T-cell (primary cell): ENCODE data around the gene RAD9A. TPM values are rescaled to one million over a fixed set of nuclear protein-coding genes. Genes with fewer than 3 reads are reported as not detected.
A peak's percentile ranks its signal among the peaks of the same experiment; 100 is the strongest.

ENCODE experiments used
- ATAC-seq, 4 experiments: fragments of 200-7000 bp in 3 of 4; fragments of 150-1000 bp in 1 of 4; cut with Tn5 transposase; replicated peaks in 1 of 4; 1 replicate in 3 of 4; 2 replicates in 1 of 4; pipeline ENCODE4 v1.10.0; 2021; ENCODE audit warnings: moderate library complexity in 3 of 4, mild to moderate bottlenecking in 2 of 4, moderate number of reproducible peaks in 1 of 4
- CTCF ChIA-PET, 2 donors: fragments of 300-600 bp; sonication (Branson Sonifier 250); formaldehyde crosslinking; loops; one replicate each; lab custom pipeline; 2022; ENCODE audit warnings: antibody characterized with exemption in 2 of 2; lab: Charles Lee
- POLR2A ChIA-PET, 2 donors: fragments of 300-600 bp; sonication (Branson Sonifier 250); formaldehyde crosslinking; loops; one replicate each; lab custom pipeline; 2022; ENCODE audit warnings: antibody characterized with exemption in 2 of 2; lab: Charles Lee
- DNase-seq, 35 experiments: peaks; one replicate each; pipeline versions ENCODE4 v3.0.0 to v3.0.0-alpha.2; 2013 to 2023
- H3K27ac ChIP-seq: one replicate; pipeline ENCODE4 v1.5.1; 2013; ENCODE audit warnings: low read length
- H3K27me3 ChIP-seq, 2 experiments: replicated peaks in 1 of 2; 1 replicate in 1 of 2; 2 replicates in 1 of 2; pipeline versions ENCODE4 v1.6.1 to v1.7.0; 2013; ENCODE audit warnings: low read length in 1 of 2, mixed read lengths in 1 of 2; ENCODE audit not compliant: control insufficient read depth in 2 of 2, insufficient read depth in 2 of 2; ENCODE audit errors: extremely low read depth in 1 of 2
- H3K36me3 ChIP-seq, 2 donors: 1 replicate in 1 of 2; 2 replicates in 1 of 2; pipeline versions ENCODE4 v1.6.1 to v1.7.0; 2013; ENCODE audit warnings: low read length in 1 of 2; ENCODE audit not compliant: control insufficient read depth in 2 of 2, insufficient read depth in 1 of 2; ENCODE audit errors: extremely low read depth in 1 of 2
- H3K4me1 ChIP-seq, 2 experiments: 1 replicate in 1 of 2; 2 replicates in 1 of 2; pipeline versions ENCODE4 v1.6.1 to v1.7.0; 2013; ENCODE audit warnings: low read length in 2 of 2, mixed read lengths in 1 of 2; ENCODE audit not compliant: insufficient read depth in 2 of 2, control insufficient read depth in 1 of 2; ENCODE audit errors: extremely low read depth in 1 of 2
- H3K4me3 ChIP-seq, 2 donors: 1 replicate in 1 of 2; 2 replicates in 1 of 2; pipeline versions ENCODE4 v1.5.1 to v1.7.0; 2013; ENCODE audit warnings: mild to moderate bottlenecking in 2 of 2, low read length in 1 of 2, moderate library complexity in 1 of 2; ENCODE audit not compliant: control insufficient read depth in 1 of 2; ENCODE audit errors: extremely low read depth in 1 of 2
- H3K9me3 ChIP-seq: 2 replicates; pipeline ENCODE4 v1.7.0; 2013
- H3K27ac Mint-ChIP-seq, 2 donors: one replicate each; pipeline ENCODE4 v1.8.0; 2020 to 2021; ENCODE audit warnings: mild to moderate bottlenecking in 2 of 2, mixed read lengths in 2 of 2
- H3K27me3 Mint-ChIP-seq, 2 donors: one replicate each; pipeline ENCODE4 v1.8.0; 2021 to 2022; ENCODE audit warnings: mixed read lengths in 2 of 2
- H3K36me3 Mint-ChIP-seq: one replicate; pipeline ENCODE4 v1.8.0; 2021; ENCODE audit warnings: mixed read lengths
- H3K4me1 Mint-ChIP-seq, 3 donors: one replicate each; pipeline ENCODE4 v1.8.0; 2020 to 2022; ENCODE audit warnings: mixed read lengths in 3 of 3, mild to moderate bottlenecking in 1 of 3
- H3K4me3 Mint-ChIP-seq, 3 donors: one replicate each; pipeline ENCODE4 v1.8.0; 2020 to 2022; ENCODE audit warnings: mild to moderate bottlenecking in 3 of 3, mixed read lengths in 3 of 3, moderate library complexity in 3 of 3
- H3K9me3 Mint-ChIP-seq, 3 donors: one replicate each; pipeline ENCODE4 v1.8.0; 2020 to 2022; ENCODE audit warnings: mixed read lengths in 3 of 3
- WGBS: methylation state at CpG from one replicate; pipeline ENCODE4 v1.1.5; 2013; ENCODE audit warnings: missing lambda C conversion rate; ENCODE audit not compliant: insufficient coverage; 5-methylcytosine and 5-hydroxymethylcytosine counted together
- total RNA-seq, 35 experiments: library from RNA in 6 of 35; stranded (reverse) in 6 of 35; fragments of 120-200 nt in 1 of 35; gene quantifications; one replicate each; pipeline versions ENCODE4 v1.2.1 to v1.2.4 and lab custom pipeline; 2013 to 2026

Gene RAD9A
- total RNA-seq, 5 donors from 2014 or later (not counting 1 experiment from before 2014, with no cell fraction given) = 34.9 to 63.8 (median 56.2) TPM

- no peaks in the 10 kb centered on the region for H3K9me3 Mint-ChIP-seq
- no peak overlapping the region for H3K4me3 ChIP-seq
- H3K36me3 Mint-ChIP-seq = peaks cover 5% of the 10 kb centered on the region
- DNase-seq (no peak), ATAC-seq (no peak)
- no peaks in the 10 kb centered on the region for H3K36me3 ChIP-seq
- peaks cover 4 to 84% of the 10 kb centered on the region in 2 experiments for H3K4me1 ChIP-seq
- peak overlapping the region; percentile 62 to 76 for H3K27ac Mint-ChIP-seq
- H3K9me3 ChIP-seq = no peaks in the 10 kb centered on the region
- H3K27me3 ChIP-seq = peaks cover 0 to 4% of the 10 kb centered on the region in 2 experiments
- peak overlapping the region; percentile 20 for H3K27ac ChIP-seq
- peaks cover 67 to 84% (median 72%) of the 10 kb centered on the region in 3 donors for H3K4me1 Mint-ChIP-seq
- no CpG with 5 or more reads among the region's 8 CpGs for whole genome bisulfite sequencing
- no peak overlapping the region for H3K4me3 Mint-ChIP-seq
- H3K27me3 Mint-ChIP-seq = peaks cover 3 to 9% of the 10 kb centered on the region in 2 donors
- ChIA-PET CTCF (no interaction called here), POLR2A (no interaction called here)
These were observed 25.2 kb upstream of the RAD9A start for GRCh38 chr11:67366546-67366945.

GRCh38 chr11:67366961-67367760 lies 24.6 kb upstream of the RAD9A start:
- ATAC-seq = no peak
- Histone ChIP-seq H3K36me3 (no peaks in the 10 kb centered on the region), H3K4me1 (peaks cover 4 to 90% of the 10 kb centered on the region in 2 experiments), H3K4me3 (no peak overlapping the region), H3K9me3 (no peaks in the 10 kb centered on the region), H3K27me3 (peaks cover 0 to 11% of the 10 kb centered on the region in 2 experiments), H3K27ac (peak overlapping the region; percentile 20)
- WGBS = 79% methylated on average over 14 of the region's 25 CpGs
- H3K4me1 Mint-ChIP-seq = peaks cover 72 to 88% (median 77%) of the 10 kb centered on the region in 3 donors
- ChIA-PET POLR2A (no interaction called here), CTCF (interaction anchor here in 1 of 2 donors (0.8 to 1.8 kb wide), 2 partner anchors 15 to 16 kb away, joined by 3 to 5 read pairs; no protein-coding TSS in a partner anchor)
- H3K27me3 Mint-ChIP-seq = peaks cover 3 to 12% of the 10 kb centered on the region in 2 donors
- no peaks in the 10 kb centered on the region for H3K9me3 Mint-ChIP-seq
- H3K36me3 Mint-ChIP-seq = peaks cover 5% of the 10 kb centered on the region
- DNase-seq = no peak
- H3K27ac Mint-ChIP-seq = peak overlapping the region; percentile 5 to 76
- H3K4me3 Mint-ChIP-seq = no peak overlapping the region

- Mint-ChIP-seq H3K27ac (peak overlapping the region; percentile 48 to 76), H3K36me3 (peaks cover 5% of the 10 kb centered on the region), H3K27me3 (peaks cover 3 to 12% of the 10 kb centered on the region in 2 donors), H3K4me1 (peaks cover 70 to 83% (median 74%) of the 10 kb centered on the region in 3 donors), H3K4me3 (no peak overlapping the region), H3K9me3 (no peaks in the 10 kb centered on the region)
- POLR2A ChIA-PET = no interaction called here
- ATAC-seq = no peak
- WGBS = 74% methylated on average over 7 of the region's 7 CpGs
- Histone ChIP-seq H3K27ac (no peak overlapping the region), H3K27me3 (peaks cover 0 to 12% of the 10 kb centered on the region in 2 experiments), H3K9me3 (no peaks in the 10 kb centered on the region), H3K4me1 (peaks cover 4 to 92% of the 10 kb centered on the region in 2 experiments), H3K4me3 (no peak overlapping the region), H3K36me3 (no peaks in the 10 kb centered on the region)
- no peak for DNase-seq
- CTCF ChIA-PET = interaction anchor here in 1 of 2 donors (0.8 to 1.8 kb wide), 2 partner anchors 15 to 16 kb away, joined by 3 to 5 read pairs; no protein-coding TSS in a partner anchor
These were observed 24.0 kb upstream of the RAD9A start for GRCh38 chr11:67367761-67368227.

- POLR2A ChIA-PET = interaction anchor here in 1 of 2 donors (0.7 kb wide), 1 partner anchor 97 kb away, joined by 16 read pairs; no protein-coding TSS in a partner anchor
- Mint-ChIP-seq H3K27me3 (peaks cover 3 to 12% of the 10 kb centered on the region in 2 donors), H3K4me3 (no peak overlapping the region), H3K9me3 (no peaks in the 10 kb centered on the region), H3K27ac (peak overlapping the region; percentile 48 to 76), H3K4me1 (peaks cover 65 to 78% (median 70%) of the 10 kb centered on the region in 3 donors), H3K36me3 (peaks cover 5% of the 10 kb centered on the region)
- H3K27me3 ChIP-seq = peaks cover 0 to 12% of the 10 kb centered on the region in 2 experiments
- CTCF ChIA-PET = interaction anchor here (0.6 to 2.5 kb wide), 5 partner anchors 13 to 687 kb away, joined by 3 to 6 read pairs (median 5); no protein-coding TSS in a partner anchor
- WGBS = 27% methylated on average over 1 of the region's 3 CpGs
- H3K4me1 ChIP-seq = peaks cover 6 to 88% of the 10 kb centered on the region in 2 experiments
- H3K36me3 ChIP-seq = no peaks in the 10 kb centered on the region
- no peaks in the 10 kb centered on the region for H3K9me3 ChIP-seq
- DNase-seq (peak in 1 of 35 experiments; percentile 42), ATAC-seq (no peak)
- no peak overlapping the region for H3K4me3 ChIP-seq
- no peak overlapping the region for H3K27ac ChIP-seq
These were observed 23.2 kb upstream of the RAD9A start for GRCh38 chr11:67368621-67369020.

- H3K4me1 ChIP-seq = peaks cover 9 to 88% of the 10 kb centered on the region in 2 experiments
- H3K27me3 Mint-ChIP-seq = peaks cover 7 to 17% of the 10 kb centered on the region in 2 donors
These were observed 22.5 kb upstream of the RAD9A start for GRCh38 chr11:67369275-67369674.

GRCh38 chr11:67369801-67370284 lies 21.9 kb upstream of the RAD9A start:
- peak in 1 of 35 experiments; percentile 39 for DNase-seq
- 63% methylated on average over 12 of the region's 12 CpGs for WGBS
- POLR2A ChIA-PET = interaction anchor here (0.6 to 1.8 kb wide), 2 partner anchors 17 to 45 kb away, joined by 3 to 5 read pairs; partner anchors contain the start of gene POLD4 (in 1 of the 2)
- H3K27me3 ChIP-seq = peaks cover 0 to 24% of the 10 kb centered on the region in 2 experiments
- Mint-ChIP-seq H3K27ac (peak overlapping the region; percentile 29 to 76), H3K4me3 (no peak overlapping the region), H3K4me1 (peaks cover 63 to 76% (median 68%) of the 10 kb centered on the region in 3 donors), H3K27me3 (peaks cover 10 to 17% of the 10 kb centered on the region in 2 donors), H3K36me3 (peaks cover under 1% of the 10 kb centered on the region), H3K9me3 (no peaks in the 10 kb centered on the region)
- no peaks in the 10 kb centered on the region for H3K36me3 ChIP-seq
- ATAC-seq = no peak
- no peaks in the 10 kb centered on the region for H3K9me3 ChIP-seq
- no peak overlapping the region for H3K4me3 ChIP-seq
- peak overlapping the region; percentile 6 for H3K27ac ChIP-seq
- peaks cover 8 to 88% of the 10 kb centered on the region in 2 experiments for H3K4me1 ChIP-seq
- CTCF ChIA-PET = interaction anchor here (0.7 to 2.5 kb wide), 5 partner anchors 11 to 20 kb away, joined by 3 to 6 read pairs (median 3); no protein-coding TSS in a partner anchor

More at GRCh38 chr11:67369275-67369674, 22.5 kb upstream of the RAD9A start:
- Mint-ChIP-seq H3K9me3 (no peaks in the 10 kb centered on the region), H3K27ac (peak overlapping the region; percentile 29 to 71), H3K4me1 (peaks cover 65 to 76% (median 69%) of the 10 kb centered on the region in 3 donors), H3K4me3 (no peak overlapping the region), H3K36me3 (peaks cover 5% of the 10 kb centered on the region)
- Histone ChIP-seq H3K9me3 (no peaks in the 10 kb centered on the region), H3K27me3 (peaks cover 0 to 18% of the 10 kb centered on the region in 2 experiments), H3K4me3 (no peak overlapping the region), H3K36me3 (no peaks in the 10 kb centered on the region), H3K27ac (peak overlapping the region; percentile 21)
- DNase-seq = no peak
- 87% methylated on average over 4 of the region's 8 CpGs for WGBS
- POLR2A ChIA-PET = interaction anchor here in 1 of 2 donors (1.8 kb wide), 1 partner anchor 16 kb away, joined by 5 read pairs; the partner anchor contains the start of gene POLD4
- CTCF ChIA-PET = interaction anchor here (1.2 to 2.5 kb wide), 3 partner anchors 12 to 18 kb away, joined by 3 to 6 read pairs (median 5); no protein-coding TSS in a partner anchor
- ATAC-seq = no peak
